Tibial artery (tissue), 4 donors: ENCODE measurements around the gene CNDP2.

Source experiments
- DNase-seq, 2 donors: peaks; one replicate each; pipeline ENCODE4 v3.0.0-alpha.2; 2019
- H3K27ac ChIP-seq, 2 donors: fragments of 200-600 bp; sonication (generic) in 1 of 2; 1 replicate in 1 of 2; 2 replicates in 1 of 2; pipeline ENCODE4 v1.5.1; 2018 to 2019; ENCODE audit warnings: mild to moderate bottlenecking in 1 of 2
- H3K27me3 ChIP-seq, 2 donors: fragments of 200-600 bp; sonication (generic) in 1 of 2; one replicate each; pipeline versions ENCODE4 v1.5.1 to v1.6.0; 2016 to 2019
- H3K36me3 ChIP-seq, 3 donors: fragments of 200-600 bp; sonication (generic) in 2 of 3; one replicate each; pipeline ENCODE4 v1.5.1; 2016 to 2019; ENCODE audit warnings: mild to moderate bottlenecking in 2 of 3
- H3K4me1 ChIP-seq, 4 donors: fragments of 200-600 bp; sonication (generic) in 2 of 4; 1 replicate in 3 of 4; 2 replicates in 1 of 4; pipeline ENCODE4 v1.5.1; 2016 to 2019
- H3K4me3 ChIP-seq, 2 donors: fragments of 200-600 bp; sonication (generic) in 1 of 2; 1 replicate in 1 of 2; 2 replicates in 1 of 2; pipeline ENCODE4 v1.5.1; 2018 to 2019; ENCODE audit warnings: mild to moderate bottlenecking in 2 of 2
- H3K9me3 ChIP-seq, 3 donors: fragments of 200-600 bp; sonication (generic) in 1 of 3; one replicate each; pipeline ENCODE4 v1.5.1; 2016 to 2019
- CTCF ChIP-seq, 2 experiments: fragments of 200-600 bp in 1 of 2; fragments of 450-650 bp in 1 of 2; IDR thresholded peaks; one replicate each; pipeline ENCODE4 v1.5.1; 2017 to 2019; ENCODE audit warnings: antibody characterized with exemption in 2 of 2, mild to moderate bottlenecking in 1 of 2, moderate library complexity in 1 of 2
- intact Hi-C: fragments of 100-400 bp; cut with DNase I; formaldehyde crosslinking; loops from one replicate; pipeline ENCODE4 v1.15.0; 2023; ENCODE audit warnings: low total_unique reads

Gene CNDP2

DNA sequence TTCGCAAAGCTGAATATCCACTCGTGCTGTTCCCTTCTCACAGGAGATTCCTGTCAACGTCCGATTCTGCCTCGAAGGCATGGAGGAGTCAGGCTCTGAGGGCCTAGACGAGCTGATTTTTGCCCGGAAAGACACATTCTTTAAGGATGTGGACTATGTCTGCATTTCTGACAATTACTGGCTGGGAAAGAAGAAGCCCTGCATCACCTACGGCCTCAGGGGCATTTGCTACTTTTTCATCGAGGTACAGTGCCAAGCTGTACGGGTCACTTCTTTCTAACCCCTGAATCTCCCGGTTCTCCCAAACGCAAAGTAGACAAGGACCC, 14.6 kb downstream of the CNDP2 start:
- no peaks in the 10 kb centered on the region for H3K9me3 ChIP-seq
- H3K27me3 ChIP-seq = no peaks in the 10 kb centered on the region
- H3K36me3 ChIP-seq = peaks cover 80 to 100% (median 96%) of the 10 kb centered on the region in 3 donors
- intact Hi-C loops = no loop called here
- no peak overlapping the region for H3K4me3 ChIP-seq
- TF ChIP-seq CTCF (IDR thresholded peaks at IDR 0.05) = no peak
- no peak for DNase-seq
- no peak overlapping the region for H3K27ac ChIP-seq
- H3K4me1 ChIP-seq = no peaks in the 10 kb centered on the region

GRCh38 chr18:74511823-74512222, 15.7 kb downstream of the CNDP2 start:
- no peak overlapping the region for H3K27ac ChIP-seq
- peak in 1 of 2 donors; percentile 47 for DNase-seq
- no peaks in the 10 kb centered on the region for H3K27me3 ChIP-seq
- no peaks in the 10 kb centered on the region for H3K4me1 ChIP-seq
- no peak for TF ChIP-seq CTCF (IDR thresholded peaks at IDR 0.05)
- no peaks in the 10 kb centered on the region for H3K9me3 ChIP-seq
- intact Hi-C loops = no loop called here
- H3K36me3 ChIP-seq = peaks cover 80 to 100% (median 96%) of the 10 kb centered on the region in 3 donors
- no peak overlapping the region for H3K4me3 ChIP-seq

DNA sequence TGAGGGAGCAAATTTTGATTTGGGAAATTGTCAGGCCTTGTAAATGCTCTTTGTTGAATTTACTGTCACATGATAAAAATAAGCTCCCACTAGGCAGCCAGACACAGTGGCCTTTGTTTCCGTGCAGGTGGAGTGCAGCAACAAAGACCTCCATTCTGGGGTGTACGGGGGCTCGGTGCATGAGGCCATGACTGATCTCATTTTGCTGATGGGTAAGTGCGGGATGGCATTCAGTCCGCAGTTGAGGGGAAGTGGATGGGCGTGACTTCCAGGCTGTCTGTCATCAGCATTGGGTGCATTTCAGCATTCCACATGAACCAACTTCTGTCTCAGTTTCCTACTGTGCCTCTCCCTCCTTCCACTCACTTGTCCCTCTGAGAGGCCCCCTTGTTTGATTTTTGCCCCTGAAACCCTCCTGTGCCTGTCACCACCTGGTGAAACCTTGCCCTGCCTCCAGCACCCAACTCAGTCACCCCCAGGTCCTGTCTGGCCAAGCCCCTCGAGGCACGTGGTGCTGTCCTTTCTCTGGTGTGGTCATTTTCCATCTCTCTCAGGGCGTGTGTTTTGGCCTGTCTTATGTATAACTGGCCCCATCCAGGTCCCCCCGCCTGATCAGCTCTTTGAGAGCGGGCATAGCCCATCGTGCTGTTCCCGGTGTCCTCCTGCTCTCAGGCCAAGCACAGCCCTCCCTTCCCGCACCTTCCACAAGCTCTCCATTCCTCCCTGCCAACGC, 16.3 kb downstream of the CNDP2 start:
- peaks cover 79 to 100% (median 97%) of the 10 kb centered on the region in 3 donors for H3K36me3 ChIP-seq
- TF ChIP-seq CTCF (IDR thresholded peaks at IDR 0.05) = no peak
- H3K4me1 ChIP-seq = no peaks in the 10 kb centered on the region
- no peak overlapping the region for H3K4me3 ChIP-seq
- no peaks in the 10 kb centered on the region for H3K9me3 ChIP-seq
- H3K27me3 ChIP-seq = no peaks in the 10 kb centered on the region
- intact Hi-C loops = no loop called here
- no peak overlapping the region for H3K27ac ChIP-seq
- DNase-seq = peak in 1 of 2 donors; percentile 19

DNA sequence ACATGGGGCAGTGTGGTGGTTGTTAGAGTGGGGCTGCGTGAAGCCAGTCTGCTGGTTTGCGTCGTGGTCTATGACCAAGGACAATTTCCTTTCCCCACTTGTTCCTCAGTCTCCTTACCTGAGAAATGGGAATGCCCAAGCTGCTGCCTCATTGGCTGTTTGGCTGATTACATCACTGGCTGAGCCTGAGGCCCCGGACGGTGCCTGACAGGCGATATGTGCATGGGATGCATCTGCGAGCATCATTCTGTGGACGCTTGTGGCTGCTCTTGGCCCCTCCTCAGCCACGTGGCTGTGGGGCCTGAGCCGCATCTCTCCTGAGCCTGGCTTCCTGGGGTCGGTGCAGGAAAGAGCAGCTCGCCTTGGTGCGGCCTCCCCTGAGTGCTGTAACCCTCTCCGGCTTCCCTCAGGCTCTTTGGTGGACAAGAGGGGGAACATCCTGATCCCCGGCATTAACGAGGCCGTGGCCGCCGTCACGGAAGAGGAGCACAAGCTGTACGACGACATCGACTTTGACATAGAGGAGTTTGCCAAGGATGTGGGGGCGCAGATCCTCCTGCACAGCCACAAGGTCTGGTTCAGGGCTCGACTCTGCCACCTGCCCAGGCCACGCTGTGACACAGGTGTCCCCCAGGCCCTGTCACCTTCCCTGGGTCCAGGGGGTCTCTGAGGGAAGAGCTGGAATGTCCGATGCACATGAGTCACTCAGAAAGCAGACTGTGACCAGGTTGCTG, 17.2 kb downstream of the CNDP2 start:
- Histone ChIP-seq H3K9me3 (no peaks in the 10 kb centered on the region), H3K27ac (no peak overlapping the region), H3K27me3 (no peaks in the 10 kb centered on the region), H3K4me3 (no peak overlapping the region), H3K4me1 (no peaks in the 10 kb centered on the region), H3K36me3 (peaks cover 79 to 100% (median 99%) of the 10 kb centered on the region in 3 donors)
- DNase-seq = peak in 1 of 2 donors; percentile 60
- TF ChIP-seq CTCF (IDR thresholded peaks at IDR 0.05) = no peak
- intact Hi-C loops = no loop called here

DNA sequence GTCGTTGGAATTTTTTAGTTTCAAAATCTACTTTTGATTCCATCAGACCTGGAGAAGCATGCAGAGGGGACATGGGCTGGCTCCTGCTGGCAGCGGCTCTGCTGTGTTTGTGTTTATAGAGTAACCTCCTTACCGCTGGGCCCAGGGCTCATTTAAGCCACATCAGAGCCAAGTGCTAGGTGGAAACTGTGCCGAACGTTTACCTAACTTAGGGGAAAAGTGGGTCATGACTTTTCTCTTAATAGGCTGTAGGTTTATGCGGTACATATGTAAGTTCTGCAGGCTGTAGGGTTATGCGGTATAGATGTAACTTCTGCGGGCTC, 17.7 kb downstream of the CNDP2 start:
- DNase-seq = peak in 1 of 2 donors; percentile 44
- intact Hi-C loops = no loop called here
- no peak overlapping the region for H3K27ac ChIP-seq
- H3K4me1 ChIP-seq = no peaks in the 10 kb centered on the region
- H3K4me3 ChIP-seq = no peak overlapping the region
- no peak for TF ChIP-seq CTCF (IDR thresholded peaks at IDR 0.05)
- no peaks in the 10 kb centered on the region for H3K27me3 ChIP-seq
- H3K9me3 ChIP-seq = no peaks in the 10 kb centered on the region
- peaks cover 79 to 100% (median 99%) of the 10 kb centered on the region in 3 donors for H3K36me3 ChIP-seq
